Breast epithelium (tissue), 3 donors: Measurements from ENCODE around the gene CDA.

Source experiments
- CTCF ChIP-seq, 3 donors: fragments of 450-650 bp; IDR thresholded peaks; one replicate each; pipeline ENCODE4 v1.5.1; 2016 to 2017; ENCODE audit warnings: antibody characterized with exemption in 3 of 3, mild to moderate bottlenecking in 3 of 3, moderate library complexity in 3 of 3
- POLR2A ChIP-seq: fragments of 450-650 bp; IDR thresholded peaks from one replicate; pipeline ENCODE4 v1.6.1; 2016; ENCODE audit warnings: antibody characterized with exemption, mild to moderate bottlenecking, moderate library complexity

- TF ChIP-seq POLR2A = no peak
- no peak for TF ChIP-seq CTCF (IDR thresholded peaks at IDR 0.05)
These were observed 48.6 kb upstream of the CDA start for GRCh38 chr1:20540281-20540680.
